Neuronal stem cell (in vitro differentiated cells): Measurements from ENCODE around the gene TRIM41.
"Not testable (repeated sequence)": the region's sequence is repeated elsewhere in the genome, so short reads cannot be mapped to it uniquely, and the experiment has no call there.

Source experiments
- DNase-seq: peaks from one replicate; pipeline ENCODE4 v3.0.0-alpha.2; 2013; ENCODE audit warnings: low spot score
- H2AFZ ChIP-seq: one replicate; pipeline ENCODE4 v1.6.1; 2013; ENCODE audit warnings: mild to moderate bottlenecking, low read length, inconsistent platforms
- H2AK5ac ChIP-seq: 2 replicates; pipeline ENCODE4 v1.6.1; 2013; ENCODE audit warnings: low read depth, mild to moderate bottlenecking, inconsistent platforms, low read length, moderate library complexity, mixed read lengths
- H2BK120ac ChIP-seq: 2 replicates; pipeline ENCODE4 v1.6.1; 2013; ENCODE audit warnings: low read depth, mild to moderate bottlenecking, inconsistent platforms, low read length, moderate library complexity, mixed read lengths
- H2BK12ac ChIP-seq: one replicate; pipeline ENCODE4 v1.6.1; 2013; ENCODE audit warnings: low read length, inconsistent platforms
- H2BK15ac ChIP-seq: 2 replicates; pipeline ENCODE4 v1.6.1; 2013; ENCODE audit warnings: mild to moderate bottlenecking, low read length, inconsistent platforms, mixed read lengths
- H2BK5ac ChIP-seq: one replicate; pipeline ENCODE4 v1.6.1; 2013; ENCODE audit warnings: inconsistent platforms, mild to moderate bottlenecking, low read length, moderate library complexity
- H3K14ac ChIP-seq: one replicate; pipeline ENCODE4 v1.6.1; 2013; ENCODE audit warnings: low read length, inconsistent platforms
- H3K18ac ChIP-seq: 2 replicates; pipeline ENCODE4 v1.6.1; 2013; ENCODE audit warnings: low read length, inconsistent platforms
- H3K23ac ChIP-seq: 2 replicates; pipeline ENCODE4 v1.6.1; 2013; ENCODE audit warnings: low read depth, mild to moderate bottlenecking, mixed read lengths, low read length, inconsistent platforms; ENCODE audit not compliant: poor library complexity
- H3K27ac ChIP-seq: replicated peaks from 3 replicates; pipeline ENCODE4 v1.5.1; 2013; ENCODE audit warnings: low read length, inconsistent platforms
- H3K27me3 ChIP-seq, 3 experiments: 2 replicates each; pipeline ENCODE4 v1.6.1; 2013; ENCODE audit warnings: low read length in 3 of 3, mild to moderate bottlenecking in 2 of 3, inconsistent platforms in 1 of 3, low read depth in 1 of 3, mixed read lengths in 1 of 3, moderate library complexity in 1 of 3; ENCODE audit not compliant: control insufficient read depth in 3 of 3, insufficient read depth in 3 of 3
- H3K36me3 ChIP-seq, 2 donors: replicated peaks in 1 of 2; 2 replicates each; pipeline ENCODE4 v1.6.1; 2013; ENCODE audit warnings: low read length in 2 of 2; ENCODE audit not compliant: control insufficient read depth in 2 of 2, insufficient read depth in 2 of 2
- H3K4ac ChIP-seq: 2 replicates; pipeline ENCODE4 v1.6.1; 2013; ENCODE audit warnings: inconsistent platforms, mild to moderate bottlenecking, low read length, moderate library complexity
- H3K4me1 ChIP-seq, 2 donors: 1 replicate in 1 of 2; 2 replicates in 1 of 2; pipeline ENCODE4 v1.6.1; 2013; ENCODE audit warnings: low read length in 2 of 2, low read depth in 1 of 2; ENCODE audit not compliant: control insufficient read depth in 2 of 2, insufficient read depth in 1 of 2
- H3K4me2 ChIP-seq: one replicate; pipeline ENCODE4 v1.6.1; 2013; ENCODE audit warnings: mild to moderate bottlenecking, low read length, inconsistent platforms; ENCODE audit not compliant: insufficient read depth, poor library complexity, severe bottlenecking
- H3K4me3 ChIP-seq, 2 donors: 2 replicates each; pipeline ENCODE4 v1.5.1; 2013; ENCODE audit warnings: low read length in 2 of 2, mild to moderate bottlenecking in 2 of 2, inconsistent platforms in 1 of 2, moderate library complexity in 1 of 2
- H3K79me1 ChIP-seq: one replicate; pipeline ENCODE4 v1.6.1; 2013; ENCODE audit warnings: low read depth, mild to moderate bottlenecking, inconsistent platforms, low read length, moderate library complexity
- H3K9ac ChIP-seq: one replicate; pipeline ENCODE4 v1.6.1; 2013; ENCODE audit warnings: mild to moderate bottlenecking, low read depth, low read length, inconsistent platforms; ENCODE audit not compliant: poor library complexity
- H3K9me3 ChIP-seq, 2 donors: replicated peaks in 1 of 2; 2 replicates each; pipeline versions ENCODE3 to v1.6.1; 2013; ENCODE audit warnings: low read length in 2 of 2, mild to moderate bottlenecking in 2 of 2, inconsistent platforms in 1 of 2, low read depth in 1 of 2, mixed read lengths in 1 of 2, moderate library complexity in 1 of 2; ENCODE audit not compliant: control insufficient read depth in 2 of 2, insufficient read depth in 1 of 2
- H4K8ac ChIP-seq: one replicate; pipeline ENCODE4 v1.6.1; 2013; ENCODE audit warnings: low read depth, mild to moderate bottlenecking, inconsistent platforms, low read length, moderate library complexity
- H4K91ac ChIP-seq: one replicate; pipeline ENCODE4 v1.6.1; 2013; ENCODE audit warnings: low read length, low read depth, mild to moderate bottlenecking, inconsistent platforms; ENCODE audit not compliant: poor library complexity
- WGBS, 2 donors: extraction: QIAGEN DNeasy Blood & Tissue Kit; methylation state at CpG; one replicate each; pipeline ENCODE4 v1.1.7; 2013; ENCODE audit warnings: missing lambda C conversion rate in 2 of 2, mixed read lengths in 1 of 2; ENCODE audit not compliant: insufficient read length in 2 of 2, insufficient replicate concordance in 1 of 2; ENCODE audit errors: extremely low coverage in 2 of 2; 5-methylcytosine and 5-hydroxymethylcytosine counted together

Gene TRIM41

GRCh38 chr5:181261320-181262049 is 38.4 kb downstream of the TRIM41 start:
- Histone ChIP-seq H3K18ac (peak overlapping the region; percentile 98), H4K91ac (no peak overlapping the region), H4K8ac (no peak overlapping the region), H3K23ac (peak overlapping the region; percentile 90), H3K79me1 (peaks cover 6% of the 10 kb centered on the region), H2BK15ac (no peak overlapping the region), H3K4me1 (peaks cover 20 to 23% of the 10 kb centered on the region in 2 donors), H3K27ac (peak overlapping the region; percentile 92), H3K9ac (peak overlapping the region; percentile 96), H2AK5ac (peak overlapping the region; percentile 83), H3K36me3 (peaks cover 8 to 37% of the 10 kb centered on the region in 2 donors), H2BK12ac (peak overlapping the region; percentile 2), H3K14ac (peak overlapping the region; percentile 49), H2AFZ (peak overlapping the region; percentile 95), H2BK120ac (no peak overlapping the region), H3K4ac (peak overlapping the region; percentile 48), H3K9me3 (no peaks in the 10 kb centered on the region), H2BK5ac (peak overlapping the region; percentile 91), H3K4me2 (peak overlapping the region; percentile 61), H3K27me3 (no peaks in the 10 kb centered on the region), H3K4me3 (peak overlapping the region; percentile 82)
- peak; percentile 54 for DNase-seq
- no CpG with 5 or more reads among the region's 59 CpGs for WGBS, 2 donors

GRCh38 chr5:181263633-181264032 is 40.6 kb downstream of the TRIM41 start:
- H2BK5ac ChIP-seq: no peak overlapping the region
- H2AFZ ChIP-seq: no peak overlapping the region
- H4K91ac ChIP-seq: no peak overlapping the region
- no peak overlapping the region for H3K23ac ChIP-seq
- H3K4me1 ChIP-seq: peaks cover 20 to 23% of the 10 kb centered on the region in 2 donors
- no peak overlapping the region for H3K4me3 ChIP-seq
- peaks cover 7 to 19% of the 10 kb centered on the region in 2 donors for H3K36me3 ChIP-seq
- H3K27me3 ChIP-seq: no peaks in the 10 kb centered on the region
- H3K79me1 ChIP-seq: peaks cover 6% of the 10 kb centered on the region
- no peak overlapping the region for H2BK12ac ChIP-seq
- H2AK5ac ChIP-seq: no peak overlapping the region
- no peak overlapping the region for H2BK15ac ChIP-seq
- no peaks in the 10 kb centered on the region for H3K9me3 ChIP-seq
- H3K4me2 ChIP-seq: no peak overlapping the region
- no peak for DNase-seq
- H3K4ac ChIP-seq: no peak overlapping the region
- H3K9ac ChIP-seq: no peak overlapping the region
- no peak overlapping the region for H2BK120ac ChIP-seq
- no peak overlapping the region for H3K14ac ChIP-seq
- no peak overlapping the region for H3K27ac ChIP-seq
- H4K8ac ChIP-seq: no peak overlapping the region
- WGBS, 2 donors: no CpG with 5 or more reads among the region's 5 CpGs
- no peak overlapping the region for H3K18ac ChIP-seq

DNA sequence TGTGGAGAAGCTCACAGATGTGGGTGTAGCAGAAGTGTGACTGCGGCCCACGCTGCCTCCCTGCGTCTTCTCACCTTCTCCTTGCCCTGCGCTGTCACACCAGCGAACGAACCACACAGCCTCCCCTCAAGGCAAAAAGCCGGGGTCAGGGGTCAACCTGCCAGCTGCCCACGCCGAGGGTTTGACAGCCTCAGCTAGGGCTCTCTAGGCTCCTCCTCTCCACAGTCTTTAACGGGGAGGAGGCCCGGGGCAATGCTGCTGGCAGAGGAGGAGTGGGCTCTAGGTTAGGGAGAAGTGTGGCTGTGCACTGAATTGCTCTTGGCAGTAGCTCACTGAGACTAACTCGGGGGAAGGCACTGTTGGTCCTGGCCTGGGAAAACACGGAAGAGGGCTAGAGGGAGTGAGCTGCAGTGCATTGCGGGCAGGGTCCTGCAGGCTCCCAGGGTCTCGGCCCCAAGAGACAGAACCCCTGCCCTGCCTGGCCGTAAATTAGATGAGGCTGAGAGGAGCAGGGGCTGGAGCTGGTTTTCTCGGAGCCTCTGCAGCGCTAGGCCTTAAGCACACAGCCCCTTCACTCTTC is 42.1 kb downstream of the TRIM41 start:
- H3K4me2 ChIP-seq: no peak overlapping the region
- H4K91ac ChIP-seq: no peak overlapping the region
- no peak overlapping the region for H2AK5ac ChIP-seq
- WGBS, 2 donors: no CpG with 5 or more reads among the region's 18 CpGs
- H3K79me1 ChIP-seq: peaks cover 6% of the 10 kb centered on the region
- H2BK5ac ChIP-seq: no peak overlapping the region
- H3K36me3 ChIP-seq: peaks cover 7 to 18% of the 10 kb centered on the region in 2 donors
- H3K14ac ChIP-seq: no peak overlapping the region
- peaks cover 10 to 11% of the 10 kb centered on the region in 2 donors for H3K4me1 ChIP-seq
- H3K18ac ChIP-seq: no peak overlapping the region
- H3K9me3 ChIP-seq: no peaks in the 10 kb centered on the region
- H3K23ac ChIP-seq: no peak overlapping the region
- no peak for DNase-seq
- no peak overlapping the region for H2AFZ ChIP-seq
- no peak overlapping the region for H3K4me3 ChIP-seq
- no peak overlapping the region for H3K9ac ChIP-seq
- no peak overlapping the region for H2BK12ac ChIP-seq
- no peak overlapping the region for H2BK120ac ChIP-seq
- H2BK15ac ChIP-seq: no peak overlapping the region
- no peaks in the 10 kb centered on the region for H3K27me3 ChIP-seq
- H3K4ac ChIP-seq: no peak overlapping the region
- no peak overlapping the region for H4K8ac ChIP-seq
- H3K27ac ChIP-seq: no peak overlapping the region

- H4K91ac ChIP-seq, H2AFZ ChIP-seq, H3K14ac ChIP-seq, H3K4ac ChIP-seq, H2BK12ac ChIP-seq, H2BK15ac ChIP-seq, H2BK5ac ChIP-seq, H3K9ac ChIP-seq, H3K9me3 ChIP-seq, H3K79me1 ChIP-seq, H3K4me3 ChIP-seq, H3K23ac ChIP-seq, H3K27me3 ChIP-seq, H3K27ac ChIP-seq, DNase-seq, H4K8ac ChIP-seq, H3K4me1 ChIP-seq, H3K4me2 ChIP-seq, H3K18ac ChIP-seq, H2AK5ac ChIP-seq, H2BK120ac ChIP-seq: not testable (repeated sequence)
- peaks cover 7 to 26% of the 10 kb centered on the region in 2 donors for H3K36me3 ChIP-seq
- WGBS, 2 donors: no CpG with 5 or more reads among the region's 8 CpGs
These were observed 44.3 kb downstream of the TRIM41 start for GRCh38 chr5:181267291-181267904.
